Esophagus mucosa (tissue), 1 donor: Measurements from ENCODE around the gene KIN. TPM values are rescaled to one million over a fixed set of nuclear protein-coding genes. Genes with fewer than 3 reads are reported as not detected.
"Not testable (repeated sequence)": the region's sequence is repeated elsewhere in the genome, so short reads cannot be mapped to it uniquely, and the experiment has no call there.

Source experiments
- ATAC-seq: fragments of 200-7000 bp; cut with Tn5 transposase; one replicate; pipeline ENCODE4 v1.9.1; 2020
- total RNA-seq: library from RNA; stranded (reverse); gene quantifications from one replicate; pipeline ENCODE4 v1.2.4, GENCODE V29; 2023
- donor health status: DM: yes; HTN: yes; CAD: no.

KIN gene
- total RNA-seq, 1 donor from 2014 or later: 8.3 TPM

DNA sequence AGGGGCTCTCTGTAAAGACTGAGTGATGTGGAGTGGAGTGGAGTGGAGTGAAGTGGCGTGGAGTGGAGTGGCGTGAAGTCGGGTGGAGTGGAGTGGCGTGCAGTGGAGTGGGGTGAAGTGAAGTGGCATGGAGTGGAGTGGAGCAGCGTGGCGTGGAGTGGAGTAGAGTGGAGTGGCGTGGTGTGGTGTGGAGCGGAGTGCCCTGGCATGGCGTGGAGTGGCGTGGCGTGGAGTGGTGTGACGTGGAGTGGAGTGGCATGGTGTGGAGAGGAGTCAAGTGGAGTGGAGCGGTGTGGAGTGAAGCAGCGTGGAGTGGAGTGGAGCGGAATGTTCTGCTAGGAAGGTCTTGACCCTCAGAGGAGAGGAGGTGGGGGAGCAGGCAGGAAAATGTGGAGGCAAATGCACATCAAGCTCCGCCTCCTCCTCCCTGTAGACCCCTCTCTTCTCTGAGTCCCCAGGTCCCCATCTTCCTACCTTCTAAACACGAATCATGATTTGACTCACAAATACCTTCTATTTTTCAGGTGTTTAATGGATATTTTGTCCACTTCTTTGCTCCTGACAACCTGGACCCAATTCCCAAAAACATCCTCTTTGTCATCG lies 64.8 kb downstream of the KIN start:
- no peak for ATAC-seq

- no peak for ATAC-seq
Observed at GRCh38 chr10:7720478-7720877, 67.3 kb downstream of the KIN start.

DNA sequence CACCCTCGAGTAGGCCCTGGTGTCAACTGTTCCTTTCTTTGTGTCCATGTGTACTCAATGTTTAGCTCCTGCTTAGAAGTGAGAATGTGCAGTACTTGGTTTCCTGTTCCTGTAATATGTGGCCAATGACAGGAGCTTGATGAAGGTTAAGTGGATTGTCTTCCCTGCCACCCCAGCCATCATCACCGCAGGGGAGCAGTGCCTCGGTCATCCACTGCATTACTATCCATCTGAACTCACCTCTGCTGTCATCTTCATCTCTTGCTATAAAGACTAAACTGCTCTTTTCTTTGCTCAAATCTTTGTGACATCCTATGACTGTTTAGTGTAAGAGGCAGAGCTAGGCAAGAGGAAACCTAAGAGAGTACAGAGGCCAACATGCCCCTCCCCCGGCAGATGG lies 69.1 kb downstream of the KIN start:
- no peak for ATAC-seq

- ATAC-seq: no peak
Observed at GRCh38 chr10:7717767-7718166, 70.0 kb downstream of the KIN start.

DNA sequence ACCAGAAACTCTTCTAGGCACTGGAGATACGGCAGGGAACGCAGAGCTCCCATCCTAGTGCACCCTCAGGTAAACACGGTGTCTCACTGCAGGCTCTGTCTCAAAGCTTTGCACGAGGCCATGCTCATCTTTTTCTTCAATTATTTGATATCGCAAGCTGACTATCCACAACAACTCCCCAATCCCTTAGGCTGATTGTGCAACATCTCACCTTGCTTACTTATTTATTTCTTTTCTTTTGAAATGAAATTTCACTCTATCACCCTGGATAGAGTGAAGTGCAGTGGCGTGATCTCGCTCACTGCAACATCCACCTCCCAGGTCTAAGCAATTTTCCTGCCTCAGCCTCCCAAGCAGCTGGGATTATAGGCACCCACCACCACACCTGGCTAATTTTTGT lies 72.3 kb downstream of the KIN start:
- ATAC-seq: no peak

DNA sequence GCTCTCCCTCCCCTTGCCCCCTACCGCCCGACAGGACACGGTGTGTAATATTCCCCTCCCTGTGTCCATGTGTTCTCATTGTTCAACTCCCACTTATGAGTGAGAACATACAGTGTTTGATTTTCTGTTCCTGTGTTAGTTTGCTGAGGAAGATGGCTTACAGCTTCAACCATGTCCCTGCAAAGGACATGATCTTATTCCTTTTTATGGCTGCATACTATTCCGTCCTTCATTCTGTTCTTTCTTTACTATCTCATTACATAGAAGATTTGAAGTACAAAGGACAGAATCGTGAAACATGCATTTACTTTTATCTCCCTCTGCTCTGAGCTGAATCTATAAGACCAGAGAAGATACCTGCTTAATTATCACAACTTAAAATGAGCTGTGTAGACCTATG lies 76.7 kb downstream of the KIN start:
- not testable (repeated sequence) for ATAC-seq

DNA sequence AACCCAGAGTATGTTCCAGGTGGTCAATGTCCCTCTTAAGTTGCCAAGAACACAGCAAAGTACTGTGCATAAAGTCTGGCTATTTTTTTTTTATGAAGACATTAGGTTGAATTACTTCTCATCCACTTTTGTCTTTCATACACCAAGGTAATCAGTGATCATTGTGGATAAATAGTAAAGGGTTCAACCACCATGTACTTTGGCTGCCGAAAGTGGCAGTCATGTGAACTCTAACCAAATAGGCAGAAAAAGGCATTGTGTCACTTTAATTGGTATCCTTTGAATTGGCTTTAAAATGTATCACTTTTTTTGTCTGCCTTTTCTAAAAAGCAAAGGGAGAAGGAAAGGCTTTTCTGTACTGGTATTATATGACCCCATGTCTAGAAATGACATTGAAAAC lies 77.3 kb downstream of the KIN start:
- ATAC-seq: no peak

GRCh38 chr10:7708832-7709231 lies 79.0 kb downstream of the KIN start:
- no peak for ATAC-seq

- no peak for ATAC-seq
Observed at GRCh38 chr10:7707858-7708622, 79.8 kb downstream of the KIN start.

DNA sequence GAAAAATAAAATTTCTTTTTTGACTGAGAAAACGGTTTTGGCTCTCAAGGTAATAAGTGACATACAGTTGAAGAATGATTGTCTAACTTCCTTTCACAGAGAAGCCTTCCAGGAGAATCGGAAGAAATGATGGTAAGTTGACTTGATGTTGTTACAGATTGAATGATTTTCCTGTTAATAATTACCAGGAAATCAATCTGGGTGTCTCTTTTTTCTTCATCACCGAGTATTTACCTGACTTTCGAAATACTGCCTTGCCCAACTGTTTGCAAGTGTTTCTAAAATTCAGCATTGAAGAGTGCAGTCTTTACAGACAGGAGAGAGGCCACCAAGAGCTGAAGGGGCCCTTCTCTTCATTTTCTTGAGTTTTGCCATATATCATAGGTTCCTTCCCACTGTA lies 80.7 kb downstream of the KIN start:
- no peak for ATAC-seq

DNA sequence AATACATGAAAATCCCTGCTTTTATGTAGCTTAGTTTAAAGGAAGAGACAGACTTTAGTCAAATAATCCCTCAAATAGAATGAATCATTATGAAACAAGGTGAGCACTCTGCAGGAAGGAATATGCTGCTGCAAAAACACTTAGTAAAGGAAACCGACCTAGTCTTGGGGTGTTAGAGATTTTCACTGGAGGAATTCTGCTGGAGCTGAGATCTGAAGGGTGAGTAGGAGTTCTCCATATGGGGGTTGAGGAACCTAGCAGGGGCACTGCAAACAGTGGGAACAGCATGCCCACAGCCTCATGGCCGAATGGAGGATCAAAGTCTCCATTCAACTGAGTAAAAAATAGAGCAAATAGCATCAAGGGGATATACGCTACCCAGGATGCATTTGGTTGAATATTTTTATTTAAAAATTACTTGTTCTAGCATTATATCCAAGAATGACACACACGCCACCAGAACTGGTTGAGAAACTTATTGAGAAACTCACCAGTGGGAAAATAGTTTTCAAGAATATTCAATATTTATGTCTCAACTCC lies 81.2 kb downstream of the KIN start:
- ATAC-seq: peak; percentile 61

- ATAC-seq: no peak
Observed at GRCh38 chr10:7705341-7705740, 82.5 kb downstream of the KIN start.

DNA sequence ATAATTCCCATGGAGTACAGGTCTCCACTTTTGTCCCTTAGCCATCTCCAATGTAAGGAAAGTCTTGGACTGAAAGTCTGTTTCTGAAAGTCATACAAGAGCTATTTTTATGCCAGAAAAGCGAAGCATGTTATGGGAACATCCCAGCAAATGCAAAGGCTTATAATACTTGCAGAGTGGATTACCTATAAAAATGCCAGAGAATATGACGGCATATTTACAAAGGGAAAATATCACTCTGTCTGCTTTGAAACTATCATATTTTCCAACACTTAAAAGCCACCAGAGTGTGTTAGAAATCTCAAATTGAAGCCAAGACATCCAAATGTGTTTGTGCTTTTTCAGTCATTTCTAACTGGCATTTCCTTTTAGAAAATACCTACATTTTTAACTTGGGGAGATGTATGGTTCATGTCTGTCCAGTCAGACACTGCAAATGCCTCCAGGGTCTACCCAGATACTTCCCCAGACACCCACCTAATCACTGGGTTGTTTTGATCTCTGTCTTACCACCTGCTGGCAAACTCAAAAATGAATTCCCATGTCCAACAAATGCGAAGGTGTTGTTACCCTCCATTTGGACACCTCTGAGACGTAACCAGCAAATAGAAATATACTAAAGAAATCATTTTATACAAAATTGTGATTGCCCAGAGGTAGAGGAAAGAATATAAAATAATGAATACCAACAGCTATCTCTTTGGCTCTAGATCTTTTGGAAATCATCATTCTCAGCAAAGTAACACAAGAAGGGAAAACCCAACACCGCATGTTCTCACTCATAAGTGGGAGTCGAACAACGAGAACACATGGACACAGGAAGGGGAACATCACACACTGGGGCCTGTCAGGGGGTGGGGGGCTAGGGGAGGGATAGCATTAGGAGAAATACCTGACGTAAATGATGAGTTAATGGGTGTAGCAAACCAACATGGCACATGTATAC lies 83.4 kb downstream of the KIN start:
- ATAC-seq: no peak

GRCh38 chr10:7703140-7703539 lies 84.7 kb downstream of the KIN start, which contains the start of gene ITIH2:
TSS of gene ITIH2 (plus strand) at chr10:7703316. CDS start at chr10:7703435, 119 bp downstream.
- ATAC-seq: no peak

GRCh38 chr10:7702288-7702812 lies 85.4 kb downstream of the KIN start:
- no peak for ATAC-seq

GRCh38 chr10:7701158-7701742 lies 86.5 kb downstream of the KIN start:
- ATAC-seq: no peak

Other genes with a start within 250 kb of the KIN start
- gene ITIH5, start 121.0 kb downstream of the KIN start, total RNA-seq: 2.3 TPM
- gene ITIH2, start 84.7 kb downstream of the KIN start, total RNA-seq: not detected
- 316 TPM for gene ATP5F1C, start 184 bp upstream of the KIN start, total RNA-seq
- gene TAF3, start 30.5 kb upstream of the KIN start, total RNA-seq: 3.3 TPM